HL-60/S4 treated with retinoic acid at 250 ng/mL for 4 days and 3 days (cell line): Measurements from ENCODE around the gene GAGE10.
"Not testable (repeated sequence)": the region's sequence is repeated elsewhere in the genome, so short reads cannot be mapped to it uniquely, and the experiment has no call there.

Experiments
- in situ Hi-C: fragments of 300-500 bp; cut with MboI; formaldehyde crosslinking; loops from 2 replicates; pipeline ENCODE4 v1.7.0; 2022; ENCODE audit warnings: low sequenced_read_pairs

The GAGE10 gene

DNA sequence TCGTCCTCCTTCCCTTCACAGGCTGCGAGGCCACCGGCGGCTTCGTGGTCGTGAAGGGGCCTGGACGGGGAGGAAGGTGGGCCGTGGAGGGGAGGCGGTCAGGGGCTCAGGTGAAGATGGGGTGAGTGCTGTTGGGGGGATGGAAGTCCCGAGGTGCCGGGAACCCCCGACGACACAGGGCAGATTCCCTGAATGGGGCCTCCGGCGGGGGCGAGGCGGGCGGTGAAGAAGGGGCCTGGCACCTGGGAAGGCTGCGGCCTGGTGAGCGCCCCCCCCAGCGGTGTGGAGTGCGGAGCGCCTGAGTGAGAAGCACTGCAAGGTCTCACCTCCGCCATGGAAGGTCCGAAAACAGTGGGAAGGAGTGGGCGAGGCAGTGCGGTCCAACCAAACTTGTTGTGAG lies 18.8 kb downstream of the GAGE10 start:
- in situ Hi-C loops, result not testable (repeated sequence)

DNA sequence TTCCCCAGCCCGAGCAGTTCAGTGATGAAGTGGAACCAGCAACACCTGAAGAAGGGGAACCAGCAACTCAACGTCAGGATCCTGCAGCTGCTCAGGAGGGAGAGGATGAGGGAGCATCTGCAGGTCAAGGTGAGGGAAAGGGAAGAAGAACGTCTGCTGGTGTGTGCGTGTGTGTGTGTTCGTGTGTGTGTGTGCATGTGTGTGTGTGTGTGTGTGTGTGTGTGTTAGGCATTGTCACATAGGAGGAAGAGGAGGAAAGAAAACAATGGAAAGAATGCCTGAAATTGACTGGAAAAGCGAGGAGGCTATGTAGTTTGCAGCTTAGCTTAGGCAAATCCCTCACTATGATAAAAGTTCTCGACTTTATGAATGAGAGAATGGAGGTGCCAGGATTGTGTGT lies 20.3 kb downstream of the GAGE10 start:
- in situ Hi-C loops, result not testable (repeated sequence)

DNA sequence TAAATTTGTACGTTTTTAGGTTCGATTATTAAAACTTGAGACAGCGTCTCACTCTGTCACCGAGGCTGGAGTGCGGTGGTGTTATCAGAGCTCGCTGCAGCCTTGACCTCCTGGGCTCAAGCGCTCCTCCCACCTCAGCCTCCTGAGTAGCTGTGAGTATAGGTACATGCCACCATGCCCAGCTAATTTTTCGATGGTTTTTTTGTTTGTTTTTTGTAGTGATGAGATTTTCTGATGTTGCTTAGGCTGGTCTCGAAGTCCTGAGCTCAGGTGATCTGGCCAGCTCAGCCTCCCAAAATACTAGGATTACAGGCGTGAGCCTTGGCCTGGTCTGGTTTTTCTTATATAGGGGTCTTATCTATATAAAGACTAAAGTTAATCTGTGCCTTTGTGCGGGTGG lies 27.0 kb downstream of the GAGE10 start:
- in situ Hi-C loops, result not testable (repeated sequence)

DNA sequence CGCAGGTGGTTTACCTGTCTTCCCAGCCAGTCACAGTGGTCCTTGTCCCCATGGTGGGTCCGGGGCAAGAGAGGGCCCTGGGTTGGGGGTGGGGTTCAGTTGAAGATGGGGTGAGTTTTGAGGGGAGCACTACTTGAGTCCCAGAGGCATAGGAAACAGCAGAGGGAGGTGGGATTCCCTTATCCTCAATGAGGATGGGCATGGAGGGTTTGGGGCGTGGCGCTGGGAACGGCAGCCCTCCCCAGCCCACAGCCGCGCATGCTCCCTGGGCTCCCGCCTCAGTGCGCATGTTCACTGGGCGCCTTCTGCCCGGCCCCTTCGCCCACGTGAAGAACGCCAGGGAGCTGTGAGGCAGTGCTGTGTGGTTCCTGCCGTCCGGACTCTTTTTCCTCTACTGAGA lies 27.8 kb downstream of the GAGE10 start, which contains the start of gene GAGE13:
Gene GAGE13, plus strand, starts transcription at position 301 of the 400 bp plus-strand sequence. CDS start 1,156 bp downstream, outside the sequence.
- in situ Hi-C loops, result not testable (repeated sequence)

GRCh38 chrX:49331841-49332240 lies 28.4 kb downstream of the GAGE10 start:
- in situ Hi-C loops, result not testable (repeated sequence)

- in situ Hi-C loops, result not testable (repeated sequence)
Observed at GRCh38 chrX:49341449-49341848, 38.0 kb downstream of the GAGE10 start.

DNA sequence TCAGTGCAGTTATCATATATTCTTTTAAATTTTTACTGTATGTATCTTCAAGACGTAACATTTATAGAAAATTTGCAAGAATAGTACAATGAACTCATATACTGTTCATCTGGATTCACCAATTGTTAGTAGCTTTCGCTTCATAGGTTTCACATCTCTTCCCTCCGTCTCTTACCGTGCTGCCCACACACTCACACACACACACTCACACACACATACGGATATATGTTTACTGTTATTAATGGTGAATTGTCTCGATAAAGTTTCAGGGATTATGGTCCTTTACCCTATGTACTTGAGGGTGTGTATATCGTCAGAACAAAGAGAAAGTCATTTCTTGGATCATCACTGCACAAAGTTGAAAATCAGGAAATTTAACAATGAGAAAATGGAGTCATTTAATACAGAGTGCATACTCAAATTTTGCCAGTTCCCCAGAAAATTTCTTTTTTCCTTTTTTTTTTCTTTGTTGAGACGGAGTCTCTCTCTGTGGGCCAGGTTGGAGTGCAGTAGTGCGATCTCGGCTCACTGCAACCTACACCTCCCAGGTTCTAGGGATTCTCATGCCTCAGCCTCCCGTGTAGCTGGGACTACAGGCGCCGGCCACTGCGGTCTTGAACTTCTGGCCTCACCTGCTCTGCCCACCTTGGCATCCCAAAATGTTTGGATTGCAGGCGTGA lies 41.2 kb downstream of the GAGE10 start:
- in situ Hi-C loops, result not testable (repeated sequence)

GRCh38 chrX:49345402-49345801 lies 42.0 kb downstream of the GAGE10 start:
- in situ Hi-C loops, result not testable (repeated sequence)

GRCh38 chrX:49346150-49346549 lies 42.7 kb downstream of the GAGE10 start:
- in situ Hi-C loops, result not testable (repeated sequence)
